ENCODE measurements around the gene H3-3A. TPM values are rescaled to one million over a fixed set of nuclear protein-coding genes. Genes with fewer than 3 reads are reported as not detected.
A peak's percentile ranks its signal among the peaks of the same experiment; 100 is the strongest.

H3-3A gene
- total RNA-seq, 5 donors from 2014 or later (not counting 1 experiment from before 2014, with no cell fraction given) = 340 to 391 (median 366) TPM

- Histone ChIP-seq H3K27ac (ENCODE audit: low read length) (no peak overlapping the region), H3K27me3 (replicated peaks in 1 of 2; ENCODE audit: control insufficient read depth in 2 of 2, extremely low read depth in 1 of 2, insufficient read depth in 2 of 2, low read length in 1 of 2) (peaks cover 0 to 2% of the 10 kb centered on the region in 2 experiments), H3K4me3 (ENCODE audit: control insufficient read depth in 1 of 2, extremely low read depth in 1 of 2, low read length in 1 of 2) (no peak overlapping the region), H3K9me3 (no peaks in the 10 kb centered on the region), H3K4me1 (ENCODE audit: control insufficient read depth in 1 of 2, extremely low read depth in 1 of 2, insufficient read depth in 2 of 2, low read length in 2 of 2) (peaks cover 8 to 11% of the 10 kb centered on the region in 2 experiments), H3K36me3 (ENCODE audit: control insufficient read depth in 2 of 2, extremely low read depth in 1 of 2, insufficient read depth in 1 of 2, low read length in 1 of 2) (peaks cover 8 to 51% of the 10 kb centered on the region in 2 donors)
- H3K4me3 Mint-ChIP-seq = no peak overlapping the region
- H3K9me3 Mint-ChIP-seq = no peaks in the 10 kb centered on the region
- ATAC-seq (replicated peaks in 1 of 4) (peak in 1 of 4 experiments; percentile 3), DNase-seq (no peak)
- no peaks in the 10 kb centered on the region for H3K27me3 Mint-ChIP-seq
- no peak overlapping the region for H3K27ac Mint-ChIP-seq
- ChIA-PET CTCF (interaction anchor here in 1 of 2 donors (1.5 to 2.0 kb wide), 2 partner anchors 8 to 86 kb away, joined by 3 to 16 read pairs; no protein-coding TSS in a partner anchor), POLR2A (interaction anchor here (1.0 to 1.6 kb wide), 2 partner anchors 9 kb away, joined by 3 to 9 read pairs; no protein-coding TSS in a partner anchor)
- H3K36me3 Mint-ChIP-seq = peaks cover 30% of the 10 kb centered on the region
- H3K4me1 Mint-ChIP-seq = peaks cover 33 to 37% (median 36%) of the 10 kb centered on the region in 3 donors
- WGBS (ENCODE audit: insufficient coverage) = 0% methylated on average over 1 of the region's 6 CpGs
Measured at GRCh38 chr1:226073184-226073950, 10.9 kb downstream of the H3-3A start.

GRCh38 chr1:226074046-226074445 lies 11.5 kb downstream of the H3-3A start:
- Mint-ChIP-seq H3K4me1 (peaks cover 26 to 30% (median 29%) of the 10 kb centered on the region in 3 donors), H3K4me3 (peak overlapping the region in 1 of 3 donors; percentile 5), H3K36me3 (peaks cover 25% of the 10 kb centered on the region), H3K9me3 (no peaks in the 10 kb centered on the region), H3K27ac (no peak overlapping the region), H3K27me3 (no peaks in the 10 kb centered on the region)
- no peak overlapping the region for H3K27ac ChIP-seq (ENCODE audit: low read length)
- POLR2A ChIA-PET = interaction anchor here (0.6 to 1.6 kb wide), 5 partner anchors 9 to 109 kb away, joined by 3 to 9 read pairs (median 3); no protein-coding TSS in a partner anchor
- H3K9me3 ChIP-seq = no peaks in the 10 kb centered on the region
- DNase-seq = no peak
- CTCF ChIA-PET = interaction anchor here in 1 of 2 donors (0.6 to 2.0 kb wide), 3 partner anchors 9 to 86 kb away, joined by 3 to 16 read pairs (median 5); no protein-coding TSS in a partner anchor
- WGBS (ENCODE audit: insufficient coverage) = no CpG with 5 or more reads among the region's 4 CpGs
- H3K4me3 ChIP-seq (ENCODE audit: control insufficient read depth in 1 of 2, extremely low read depth in 1 of 2, low read length in 1 of 2) = no peak overlapping the region
- ATAC-seq (replicated peaks in 1 of 4) = peak in 2 of 4 experiments; percentile 10 to 25
- peaks cover 3 to 7% of the 10 kb centered on the region in 2 experiments for H3K4me1 ChIP-seq (ENCODE audit: control insufficient read depth in 1 of 2, extremely low read depth in 1 of 2, insufficient read depth in 2 of 2, low read length in 2 of 2)
- peaks cover 0 to 3% of the 10 kb centered on the region in 2 experiments for H3K27me3 ChIP-seq (replicated peaks in 1 of 2; ENCODE audit: control insufficient read depth in 2 of 2, extremely low read depth in 1 of 2, insufficient read depth in 2 of 2, low read length in 1 of 2)
- H3K36me3 ChIP-seq (ENCODE audit: control insufficient read depth in 2 of 2, extremely low read depth in 1 of 2, insufficient read depth in 1 of 2, low read length in 1 of 2) = peaks cover 8 to 46% of the 10 kb centered on the region in 2 donors

GRCh38 chr1:226076378-226076777 lies 13.9 kb downstream of the H3-3A start:
- 100% methylated on average over 1 of the region's 6 CpGs for WGBS (ENCODE audit: insufficient coverage)
- no peak overlapping the region for H3K27ac Mint-ChIP-seq
- H3K27ac ChIP-seq (ENCODE audit: low read length) = no peak overlapping the region
- ChIA-PET CTCF (interaction anchor here (0.8 to 1.8 kb wide), 3 partner anchors 12 to 166 kb away, joined by 3 to 8 read pairs (median 3); no protein-coding TSS in a partner anchor), POLR2A (interaction anchor here in 1 of 2 donors (0.5 to 0.6 kb wide), 2 partner anchors 733 to 927 kb away, joined by 3 read pairs; no protein-coding TSS in a partner anchor)
- no peak overlapping the region for H3K4me3 Mint-ChIP-seq
- H3K27me3 Mint-ChIP-seq = peaks cover 0 to 4% of the 10 kb centered on the region in 2 donors
- peaks cover 0 to 30% of the 10 kb centered on the region in 2 donors for H3K36me3 ChIP-seq (ENCODE audit: control insufficient read depth in 2 of 2, extremely low read depth in 1 of 2, insufficient read depth in 1 of 2, low read length in 1 of 2)
- no peaks in the 10 kb centered on the region for H3K9me3 ChIP-seq
- no peak overlapping the region for H3K4me3 ChIP-seq (ENCODE audit: control insufficient read depth in 1 of 2, extremely low read depth in 1 of 2, low read length in 1 of 2)
- no peak for ATAC-seq (replicated peaks in 1 of 4)
- H3K9me3 Mint-ChIP-seq = no peaks in the 10 kb centered on the region
- H3K36me3 Mint-ChIP-seq = peaks cover 13% of the 10 kb centered on the region
- no peak for DNase-seq
- H3K27me3 ChIP-seq (replicated peaks in 1 of 2; ENCODE audit: control insufficient read depth in 2 of 2, extremely low read depth in 1 of 2, insufficient read depth in 2 of 2, low read length in 1 of 2) = peaks cover 0 to 3% of the 10 kb centered on the region in 2 experiments
- no peaks in the 10 kb centered on the region for H3K4me1 ChIP-seq (ENCODE audit: control insufficient read depth in 1 of 2, extremely low read depth in 1 of 2, insufficient read depth in 2 of 2, low read length in 2 of 2)
- peaks cover 9 to 11% (median 9%) of the 10 kb centered on the region in 3 donors for H3K4me1 Mint-ChIP-seq

GRCh38 chr1:226078374-226078773 lies 15.9 kb downstream of the H3-3A start:
- Mint-ChIP-seq H3K4me1 (peaks cover 8 to 23% (median 13%) of the 10 kb centered on the region in 3 donors), H3K9me3 (no peaks in the 10 kb centered on the region), H3K27ac (no peak overlapping the region), H3K36me3 (peaks cover 7% of the 10 kb centered on the region), H3K4me3 (no peak overlapping the region), H3K27me3 (peaks cover 0 to 4% of the 10 kb centered on the region in 2 donors)
- H3K27me3 ChIP-seq (replicated peaks in 1 of 2; ENCODE audit: control insufficient read depth in 2 of 2, extremely low read depth in 1 of 2, insufficient read depth in 2 of 2, low read length in 1 of 2) = peaks cover 0 to 3% of the 10 kb centered on the region in 2 experiments
- DNase-seq = no peak
- ChIA-PET POLR2A (interaction anchor here (1.0 to 1.2 kb wide), 2 partner anchors 10 to 13 kb away, joined by 3 to 4 read pairs; no protein-coding TSS in a partner anchor), CTCF (interaction anchor here in 1 of 2 donors (1.0 to 1.5 kb wide), 2 partner anchors 11 to 14 kb away, joined by 3 to 7 read pairs; no protein-coding TSS in a partner anchor)
- H3K4me1 ChIP-seq (ENCODE audit: control insufficient read depth in 1 of 2, extremely low read depth in 1 of 2, insufficient read depth in 2 of 2, low read length in 2 of 2) = peaks cover 2 to 11% of the 10 kb centered on the region in 2 experiments
- WGBS (ENCODE audit: insufficient coverage) = 99% methylated on average over 9 of the region's 9 CpGs
- H3K4me3 ChIP-seq (ENCODE audit: control insufficient read depth in 1 of 2, extremely low read depth in 1 of 2, low read length in 1 of 2) = no peak overlapping the region
- H3K27ac ChIP-seq (ENCODE audit: low read length) = no peak overlapping the region
- no peak for ATAC-seq (replicated peaks in 1 of 4)
- peaks cover 0 to 15% of the 10 kb centered on the region in 2 donors for H3K36me3 ChIP-seq (ENCODE audit: control insufficient read depth in 2 of 2, extremely low read depth in 1 of 2, insufficient read depth in 1 of 2, low read length in 1 of 2)
- no peaks in the 10 kb centered on the region for H3K9me3 ChIP-seq

GRCh38 chr1:226082587-226082917 lies 20.0 kb downstream of the H3-3A start:
- H3K4me3 ChIP-seq (ENCODE audit: control insufficient read depth in 1 of 2, extremely low read depth in 1 of 2, low read length in 1 of 2) = peak overlapping the region; percentile 65 to 72
- H3K27me3 Mint-ChIP-seq = peaks cover 0 to 4% of the 10 kb centered on the region in 2 donors

GRCh38 chr1:226082959-226083301 lies 20.4 kb downstream of the H3-3A start:
- H3K27ac Mint-ChIP-seq = no peak overlapping the region

More at GRCh38 chr1:226082587-226082917, 20.0 kb downstream of the H3-3A start:
- Histone ChIP-seq H3K36me3 (ENCODE audit: control insufficient read depth in 2 of 2, extremely low read depth in 1 of 2, insufficient read depth in 1 of 2, low read length in 1 of 2) (no peaks in the 10 kb centered on the region), H3K27ac (ENCODE audit: low read length) (no peak overlapping the region), H3K4me1 (ENCODE audit: control insufficient read depth in 1 of 2, extremely low read depth in 1 of 2, insufficient read depth in 2 of 2, low read length in 2 of 2) (peaks cover 2 to 17% of the 10 kb centered on the region in 2 experiments), H3K27me3 (replicated peaks in 1 of 2; ENCODE audit: control insufficient read depth in 2 of 2, extremely low read depth in 1 of 2, insufficient read depth in 2 of 2, low read length in 1 of 2) (peaks cover 0 to 3% of the 10 kb centered on the region in 2 experiments), H3K9me3 (no peaks in the 10 kb centered on the region)
- Mint-ChIP-seq H3K4me1 (peaks cover 8 to 14% (median 10%) of the 10 kb centered on the region in 3 donors), H3K4me3 (peak overlapping the region; percentile 85 to 91 (median 90)), H3K27ac (no peak overlapping the region), H3K36me3 (no peaks in the 10 kb centered on the region), H3K9me3 (no peaks in the 10 kb centered on the region)
- 52% methylated on average over 5 of the region's 7 CpGs for WGBS (ENCODE audit: insufficient coverage)
- DNase-seq (no peak), ATAC-seq (replicated peaks in 1 of 4) (no peak)
- ChIA-PET CTCF (interaction anchor here in 1 of 2 donors (1.6 to 3.4 kb wide), 2 partner anchors 14 to 18 kb away, joined by 5 to 32 read pairs; no protein-coding TSS in a partner anchor), POLR2A (interaction anchor here in 1 of 2 donors (0.6 to 0.8 kb wide), 2 partner anchors 18 to 316 kb away, joined by 3 to 7 read pairs; no protein-coding TSS in a partner anchor)

More at GRCh38 chr1:226082959-226083301, 20.4 kb downstream of the H3-3A start:
- CTCF ChIA-PET = interaction anchor here (0.8 to 3.4 kb wide), 4 partner anchors 11 to 42 kb away, joined by 3 to 32 read pairs (median 6); no protein-coding TSS in a partner anchor
- H3K27me3 Mint-ChIP-seq = peaks cover 0 to 4% of the 10 kb centered on the region in 2 donors
- H3K4me3 Mint-ChIP-seq = peak overlapping the region; percentile 85 to 91 (median 90)
- no peaks in the 10 kb centered on the region for H3K9me3 Mint-ChIP-seq
- H3K4me1 ChIP-seq (ENCODE audit: control insufficient read depth in 1 of 2, extremely low read depth in 1 of 2, insufficient read depth in 2 of 2, low read length in 2 of 2) = peaks cover 2 to 17% of the 10 kb centered on the region in 2 experiments
- ATAC-seq (replicated peaks in 1 of 4) = peak in 2 of 4 experiments; percentile 3 to 7
- H3K27me3 ChIP-seq (replicated peaks in 1 of 2; ENCODE audit: control insufficient read depth in 2 of 2, extremely low read depth in 1 of 2, insufficient read depth in 2 of 2, low read length in 1 of 2) = peaks cover 0 to 3% of the 10 kb centered on the region in 2 experiments
- peaks cover 8 to 14% (median 10%) of the 10 kb centered on the region in 3 donors for H3K4me1 Mint-ChIP-seq
- no peaks in the 10 kb centered on the region for H3K36me3 ChIP-seq (ENCODE audit: control insufficient read depth in 2 of 2, extremely low read depth in 1 of 2, insufficient read depth in 1 of 2, low read length in 1 of 2)
- H3K4me3 ChIP-seq (ENCODE audit: control insufficient read depth in 1 of 2, extremely low read depth in 1 of 2, low read length in 1 of 2) = peak overlapping the region; percentile 65 to 72
- 9% methylated on average over 18 of the region's 23 CpGs for WGBS (ENCODE audit: insufficient coverage)
- no peaks in the 10 kb centered on the region for H3K36me3 Mint-ChIP-seq
- POLR2A ChIA-PET = interaction anchor here in 1 of 2 donors (0.6 to 1.1 kb wide), 6 partner anchors 9 to 315 kb away, joined by 3 to 7 read pairs (median 3); partner anchors contain the start of gene SDE2
- H3K9me3 ChIP-seq = no peaks in the 10 kb centered on the region
- H3K27ac ChIP-seq (ENCODE audit: low read length) = no peak overlapping the region
- peak in 5 of 35 experiments; percentile 5 to 13 (median 9) for DNase-seq

Data from T-cell (primary cell).